ENCODE measurements around the gene NODAL.

- TF ChIP-seq, protein P1, sequence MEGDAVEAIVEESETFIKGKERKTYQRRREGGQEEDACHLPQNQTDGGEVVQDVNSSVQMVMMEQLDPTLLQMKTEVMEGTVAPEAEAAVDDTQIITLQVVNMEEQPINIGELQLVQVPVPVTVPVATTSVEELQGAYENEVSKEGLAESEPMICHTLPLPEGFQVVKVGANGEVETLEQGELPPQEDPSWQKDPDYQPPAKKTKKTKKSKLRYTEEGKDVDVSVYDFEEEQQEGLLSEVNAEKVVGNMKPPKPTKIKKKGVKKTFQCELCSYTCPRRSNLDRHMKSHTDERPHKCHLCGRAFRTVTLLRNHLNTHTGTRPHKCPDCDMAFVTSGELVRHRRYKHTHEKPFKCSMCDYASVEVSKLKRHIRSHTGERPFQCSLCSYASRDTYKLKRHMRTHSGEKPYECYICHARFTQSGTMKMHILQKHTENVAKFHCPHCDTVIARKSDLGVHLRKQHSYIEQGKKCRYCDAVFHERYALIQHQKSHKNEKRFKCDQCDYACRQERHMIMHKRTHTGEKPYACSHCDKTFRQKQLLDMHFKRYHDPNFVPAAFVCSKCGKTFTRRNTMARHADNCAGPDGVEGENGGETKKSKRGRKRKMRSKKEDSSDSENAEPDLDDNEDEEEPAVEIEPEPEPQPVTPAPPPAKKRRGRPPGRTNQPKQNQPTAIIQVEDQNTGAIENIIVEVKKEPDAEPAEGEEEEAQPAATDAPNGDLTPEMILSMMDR (conservative IDR thresholded peaks at IDR 0.05) = no peak
- no peak for TF ChIP-seq EZH2 (IDR thresholded peaks at IDR 0.05; ENCODE audit: low read depth)
These were observed 37.9 kb downstream of the NODAL start for GRCh38 chr10:70403483-70404035.
